Left ventricle myocardium superior (tissue), 1 donor: Measurements from ENCODE around the gene PCBD1. TPM values are rescaled to one million over a fixed set of nuclear protein-coding genes. Genes with fewer than 3 reads are reported as not detected.

Experiments used
- ATAC-seq: fragments of 200-7000 bp; cut with Tn5 transposase; one replicate; pipeline ENCODE4 v1.9.1; 2020; ENCODE audit warnings: mild to moderate bottlenecking, moderate library complexity
- DNase-seq: peaks from one replicate; pipeline ENCODE4 v3.0.0-alpha.2; 2020
- intact Hi-C: fragments of 100-400 bp; cut with micrococcal nuclease; formaldehyde crosslinking; loops from one replicate; pipeline ENCODE4 v1.11.0; 2022
- total RNA-seq: library from RNA; stranded (reverse); fragmentation: NEBNext Ultra II Directional; extraction: Animal tissue kit (Norgen Biotek cat#: 25700); gene quantifications from one replicate; pipeline ENCODE4 v1.2.1, GENCODE V29; 2021
- donor health status: DM: no; HTN: yes; CAD: no; lungs with severe emphysema.

The PCBD1 gene
- total RNA-seq, 1 donor from 2014 or later, result 172 TPM

DNA sequence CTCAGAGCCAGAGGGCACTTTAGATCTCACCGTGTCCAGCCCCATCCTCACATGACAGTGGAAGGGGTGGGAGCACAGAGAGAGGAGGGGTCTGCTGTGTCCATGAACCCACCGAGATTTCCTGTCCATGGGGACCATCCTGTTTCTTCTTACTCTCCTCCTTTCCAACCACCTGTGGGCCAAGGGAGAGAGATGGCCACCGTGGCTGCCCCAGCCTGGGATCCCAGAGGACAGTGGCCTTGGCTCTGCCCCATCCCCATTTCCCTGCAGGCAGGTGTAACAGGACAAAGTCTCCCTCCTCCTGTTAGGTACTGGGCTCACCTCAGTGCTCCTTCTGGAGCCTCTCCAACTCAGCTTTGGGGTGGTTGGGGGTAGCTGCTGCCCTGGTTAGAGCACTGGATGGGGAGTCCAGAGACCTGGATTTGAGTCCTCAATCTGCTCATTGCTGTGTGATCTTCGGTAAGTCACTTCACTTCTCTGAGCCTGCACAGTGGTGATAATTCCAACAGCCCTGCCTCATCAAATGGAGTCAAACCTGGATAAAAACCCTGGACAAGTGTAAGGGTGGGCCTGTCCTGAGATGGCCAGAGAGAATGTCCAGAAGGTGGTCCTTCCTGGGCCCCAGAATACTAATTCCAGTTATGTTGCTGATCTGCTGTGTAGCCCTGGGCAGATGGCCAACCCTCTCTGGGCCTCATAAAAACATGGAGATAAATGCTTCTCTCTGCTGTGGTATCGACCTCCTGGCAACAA is 17.8 kb upstream of the PCBD1 start:
- ATAC-seq, result no peak
- DNase-seq, result no peak
- intact Hi-C loops, result no loop called here

- DNase-seq (no peak), ATAC-seq (no peak)
- intact Hi-C loops, result no loop called here
Observed at GRCh38 chr10:70905071-70906021, 17.0 kb upstream of the PCBD1 start.

- intact Hi-C loops, result no loop called here
- DNase-seq (peak; percentile 74), ATAC-seq (peak; percentile 70)
Observed at GRCh38 chr10:70903262-70903921, 15.0 kb upstream of the PCBD1 start.

DNA sequence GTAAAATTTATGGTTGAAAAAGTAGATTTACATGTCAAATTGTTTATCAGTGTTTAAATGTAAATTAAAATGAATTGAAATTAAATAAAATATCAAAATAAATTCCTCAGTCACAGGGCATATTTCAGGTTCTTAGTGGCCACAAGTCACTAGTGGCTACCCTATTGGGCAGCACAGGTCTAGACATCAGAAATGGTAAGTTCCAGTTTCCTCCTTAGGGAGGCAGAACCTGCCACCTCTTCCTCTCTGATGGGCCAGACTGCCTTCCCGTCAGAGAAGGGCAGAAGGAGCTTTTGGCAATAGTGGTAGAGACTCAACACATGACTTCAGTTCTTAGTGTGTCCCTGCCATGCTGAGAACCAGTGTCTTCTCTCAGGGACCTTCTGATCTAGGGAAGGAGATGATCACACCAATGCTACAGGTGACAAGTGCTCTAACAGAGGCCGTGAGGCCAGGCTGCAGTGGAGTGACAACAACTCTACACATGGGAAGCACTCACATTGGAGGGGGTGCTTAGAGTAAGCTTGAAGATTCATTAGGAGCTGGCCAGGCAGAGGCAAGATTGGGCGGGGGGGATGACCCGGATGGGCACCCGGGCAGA is 14.4 kb upstream of the PCBD1 start:
- intact Hi-C loops, result no loop called here
- ATAC-seq (no peak), DNase-seq (no peak)

DNA sequence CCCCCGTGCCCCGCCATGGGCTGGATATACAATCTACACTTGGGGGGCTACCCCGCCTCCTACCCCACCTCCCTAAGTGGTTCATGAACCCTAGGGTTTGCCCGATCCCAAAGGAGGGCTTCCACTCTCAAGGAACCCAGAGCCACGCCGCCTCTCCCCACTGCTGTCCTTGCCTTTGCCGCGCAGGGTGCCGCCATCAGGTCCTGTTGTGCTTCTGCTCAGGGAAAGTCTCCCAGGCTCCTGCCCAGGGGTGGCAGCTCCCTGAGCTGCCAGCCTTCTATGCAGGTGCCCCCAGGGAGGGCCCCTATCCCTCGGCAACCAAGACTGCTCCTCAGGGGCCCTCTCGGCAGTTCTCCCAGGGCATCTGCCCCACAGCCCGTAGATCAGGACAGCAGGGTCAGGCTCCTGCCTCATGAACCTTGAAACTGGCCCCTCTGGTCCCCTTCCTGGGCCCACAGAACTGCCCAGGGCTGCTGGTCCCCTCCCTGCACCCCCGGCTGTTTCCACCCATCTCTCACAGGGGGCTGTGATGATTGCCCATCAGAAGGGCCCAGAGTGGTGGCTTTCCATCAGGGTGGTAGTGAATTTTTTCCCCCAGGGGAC is 13.0 kb upstream of the PCBD1 start:
- no peak for DNase-seq
- ATAC-seq, result no peak
- intact Hi-C loops, result no loop called here

GRCh38 chr10:70899096-70899495 is 10.7 kb upstream of the PCBD1 start:
- DNase-seq (no peak), ATAC-seq (no peak)
- intact Hi-C loops, result no loop called here

DNA sequence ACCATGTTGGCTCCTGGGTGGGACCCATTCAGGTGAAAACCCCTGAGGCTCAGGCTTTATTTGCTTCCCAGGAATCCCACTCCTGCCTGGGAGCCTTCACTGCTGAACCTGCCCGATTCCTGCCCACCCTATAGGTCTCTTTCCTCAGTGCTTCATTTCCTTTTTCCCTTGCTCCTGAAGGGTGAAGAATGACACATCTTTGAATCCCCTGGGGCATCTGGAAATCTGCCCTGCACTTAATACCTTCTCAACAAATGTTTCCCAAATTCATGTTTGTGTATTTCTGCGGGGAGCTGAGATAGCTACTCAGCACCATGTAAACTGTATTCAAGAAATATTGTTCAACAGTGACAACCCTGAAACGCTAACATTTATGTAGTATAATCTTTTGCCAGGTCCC is 10.3 kb upstream of the PCBD1 start:
- ATAC-seq (no peak), DNase-seq (no peak)
- intact Hi-C loops, result no loop called here

- intact Hi-C loops, result no loop called here
- DNase-seq (no peak), ATAC-seq (no peak)
Observed at GRCh38 chr10:70896551-70896950, 8.2 kb upstream of the PCBD1 start.

DNA sequence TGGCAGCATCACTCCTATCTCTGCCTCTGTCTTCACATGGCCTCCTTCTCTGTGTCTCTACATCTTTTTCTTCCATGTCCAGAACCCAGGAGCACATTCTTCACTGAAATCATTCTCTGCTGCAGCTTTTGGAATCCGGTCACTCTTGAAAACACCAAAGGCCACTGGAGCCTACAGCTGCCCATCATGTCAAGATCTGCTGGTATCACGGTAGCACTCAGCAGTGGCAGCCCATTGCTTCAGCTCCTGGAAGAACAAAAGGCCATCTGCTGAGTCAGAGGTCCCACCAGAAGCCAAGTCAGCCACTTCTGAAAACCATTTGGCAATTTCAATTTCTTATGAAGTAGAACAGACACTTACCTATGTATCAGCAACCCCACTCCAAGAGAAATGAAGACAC is 6.1 kb upstream of the PCBD1 start:
- intact Hi-C loops, result no loop called here
- ATAC-seq, result no peak
- DNase-seq, result no peak

- ATAC-seq (no peak), DNase-seq (no peak)
- intact Hi-C loops, result no loop called here
Observed at GRCh38 chr10:70893227-70894006, 5.1 kb upstream of the PCBD1 start.

DNA sequence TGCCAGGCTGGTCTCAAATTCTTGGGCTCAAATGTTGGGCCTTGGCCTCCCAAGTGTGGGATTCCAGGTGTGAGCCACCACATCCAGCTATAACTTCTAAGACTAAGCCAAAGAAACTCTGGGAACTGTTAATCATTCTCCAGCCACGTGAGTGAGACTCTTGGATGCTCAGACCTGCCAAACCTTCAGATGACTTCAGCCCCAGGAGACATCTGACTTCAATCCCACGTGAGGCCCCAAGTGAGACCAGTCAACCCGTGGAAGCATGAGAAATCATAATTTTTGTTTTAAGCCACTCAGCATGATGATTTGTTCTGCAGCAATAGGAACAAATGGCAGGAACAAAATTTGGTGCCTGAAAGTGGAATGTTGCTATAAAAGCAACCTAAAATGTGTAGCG is 4.3 kb upstream of the PCBD1 start:
- DNase-seq (no peak), ATAC-seq (no peak)
- intact Hi-C loops, result no loop called here

DNA sequence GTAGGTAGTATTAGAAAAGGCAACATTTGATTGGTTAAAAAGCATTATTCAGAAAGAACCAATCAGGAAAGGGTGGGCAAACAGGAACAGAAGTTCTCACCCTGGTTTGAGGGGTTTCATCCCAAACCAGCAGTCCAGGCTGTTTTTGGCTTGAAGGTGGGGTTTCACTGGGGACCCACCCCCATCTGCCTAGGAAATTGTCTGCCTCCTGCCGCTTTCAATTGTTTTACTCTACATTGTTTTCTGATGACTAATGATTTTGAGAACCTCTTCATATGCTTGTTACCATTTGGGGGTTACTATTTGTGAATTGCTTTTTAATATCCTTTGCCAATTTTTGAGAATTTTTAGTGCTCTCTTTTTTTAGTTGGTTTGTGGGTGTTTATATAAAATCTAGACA is 3.3 kb upstream of the PCBD1 start:
- DNase-seq, result no peak
- intact Hi-C loops, result no loop called here
- ATAC-seq, result no peak

DNA sequence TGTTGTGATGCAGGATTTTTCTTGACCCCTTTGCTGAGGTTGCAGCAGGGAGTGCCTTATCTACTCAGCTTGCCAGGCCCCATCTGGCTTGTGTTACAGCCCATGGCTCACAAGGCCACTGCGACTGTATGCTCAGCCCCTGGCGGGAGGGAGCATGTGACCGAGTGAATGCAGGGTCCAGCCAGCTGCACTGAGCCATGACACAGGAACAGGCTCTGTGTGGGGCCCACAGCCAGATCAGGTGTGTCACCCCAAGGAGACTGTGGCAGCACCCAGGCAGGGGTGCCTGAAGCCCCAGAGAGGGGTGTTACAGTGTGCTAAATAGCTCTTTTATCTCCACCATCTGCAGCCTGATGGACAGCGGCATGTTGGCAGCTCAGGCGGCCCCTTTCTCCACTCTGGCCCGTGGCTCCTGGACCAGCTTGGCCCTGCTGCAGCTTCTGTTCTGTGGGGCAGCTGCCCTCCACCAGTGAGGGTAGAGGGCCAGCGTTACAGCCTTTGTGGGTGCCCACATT is 2.6 kb upstream of the PCBD1 start:
- ATAC-seq, result peak; percentile 72
- intact Hi-C loops, result no loop called here
- peak; percentile 86 for DNase-seq

DNA sequence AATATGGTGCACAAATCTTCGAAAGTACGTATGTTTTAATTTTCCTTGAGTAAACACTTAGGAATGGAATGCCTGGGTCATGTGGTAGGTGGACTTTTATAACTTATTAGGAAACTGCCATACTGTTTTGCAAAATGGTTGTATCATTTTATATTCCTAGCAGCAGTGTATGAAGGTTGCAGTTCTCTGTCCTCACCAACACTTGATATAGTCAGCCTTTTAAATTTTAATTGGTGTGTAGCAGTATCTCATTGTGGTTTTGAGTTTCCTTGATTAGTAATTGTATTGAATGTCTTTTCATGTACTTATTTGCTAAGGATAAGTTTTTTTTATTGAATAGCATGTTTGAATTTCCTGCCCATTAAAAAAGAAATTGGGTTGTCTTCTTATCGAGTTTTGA is 926 bp upstream of the PCBD1 start:
- ATAC-seq (no peak), DNase-seq (no peak)
- intact Hi-C loops, result no loop called here

DNA sequence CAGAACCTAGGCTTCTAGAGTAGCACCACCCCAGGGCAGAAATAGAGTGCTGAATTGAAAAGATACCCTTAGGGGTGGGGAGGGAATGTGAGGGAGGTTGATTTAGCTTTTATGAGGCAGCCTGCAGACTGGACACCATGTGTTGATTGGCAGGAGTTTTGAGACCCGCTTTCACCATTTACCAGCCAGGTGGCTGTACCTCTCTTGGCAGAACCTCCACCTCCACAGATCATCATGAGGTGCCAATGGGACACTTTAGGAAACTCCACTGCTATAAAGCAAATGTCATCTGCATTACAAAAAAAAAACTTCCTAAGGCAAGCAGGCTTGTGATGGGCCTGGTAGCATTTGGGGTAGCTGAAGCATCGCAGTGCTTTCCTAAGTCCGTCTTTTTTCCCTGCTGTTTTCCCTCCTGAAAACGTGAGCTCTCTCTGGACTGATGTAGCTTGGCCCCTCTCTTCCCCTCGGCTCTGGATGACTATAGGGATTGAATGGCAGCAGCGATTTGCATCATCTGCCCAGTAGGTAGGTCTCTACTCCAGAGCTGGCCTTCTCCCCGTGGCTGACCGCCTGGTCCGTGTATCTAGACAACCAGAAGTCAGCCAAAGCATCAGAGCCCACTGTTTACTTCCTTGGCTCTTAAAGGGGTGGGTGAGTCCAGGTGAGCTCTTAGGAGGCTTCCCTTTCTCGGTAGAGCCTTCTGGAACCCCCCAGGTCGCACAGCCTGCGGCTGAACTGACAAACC is 1.3 kb downstream of the PCBD1 start:
- intact Hi-C loops, result no loop called here
- ATAC-seq, result no peak
- no peak for DNase-seq

GRCh38 chr10:70885931-70886903 is 2.1 kb downstream of the PCBD1 start:
- ATAC-seq (no peak), DNase-seq (no peak)
- intact Hi-C loops, result no loop called here
